IMR-90 (cell line): Measurements from ENCODE around the gene DUSP9. TPM values are rescaled to one million over a fixed set of nuclear protein-coding genes. Genes with fewer than 3 reads are reported as not detected.

Experiments
- ATAC-seq: fragments of 200-7000 bp; cut with Tn5 transposase; 2 replicates; pipeline ENCODE4 v1.9.1; 2020; ENCODE audit warnings: low read depth, mild to moderate bottlenecking, moderate library complexity
- BruUV-seq: library from RNA; stranded (reverse); fragments of 400-500 nt; replicated peaks from 2 replicates; lab custom pipeline; 2021; lab: Mats Ljungman, UMichigan
- CTCF ChIA-PET: fragments of 300-600 bp; formaldehyde crosslinking; extraction: SDS; loops from one replicate; lab custom pipeline; 2021; ENCODE audit warnings: antibody characterized with exemption; lab: Yijun Ruan, JAX
- POLR2A ChIA-PET: fragments of 300-600 bp; sonication (Branson Sonifier 250); formaldehyde crosslinking; loops from one replicate; lab custom pipeline; 2022; ENCODE audit warnings: antibody characterized with exemption; ENCODE audit not compliant: unreplicated experiment; lab: Charles Lee
- DNase-seq: peaks from one replicate; pipeline ENCODE4 v3.0.0; 2013
- H2AFZ ChIP-seq: replicated peaks from 2 replicates; pipeline ENCODE3; 2013; ENCODE audit warnings: low read length, mild to moderate bottlenecking; ENCODE audit not compliant: poor library complexity
- H2AK5ac ChIP-seq: 2 replicates; pipeline ENCODE4 v1.6.1; 2013; ENCODE audit warnings: low read depth, low read length, inconsistent platforms
- H2AK9ac ChIP-seq: replicated peaks from 2 replicates; pipeline ENCODE3; 2013; ENCODE audit warnings: mild to moderate bottlenecking, low read depth, low read length, moderate library complexity; ENCODE audit not compliant: poor library complexity
- H2BK120ac ChIP-seq: 2 replicates; pipeline ENCODE4 v1.6.1; 2013; ENCODE audit warnings: low read depth, low read length, inconsistent platforms
- H2BK15ac ChIP-seq: 3 replicates; pipeline ENCODE4 v1.6.1; 2013; ENCODE audit warnings: low read depth, low read length, inconsistent platforms
- H2BK20ac ChIP-seq: 2 replicates; pipeline ENCODE4 v1.6.1; 2013; ENCODE audit warnings: low read depth, mild to moderate bottlenecking, inconsistent platforms, low read length, moderate library complexity
- H2BK5ac ChIP-seq: 2 replicates; pipeline ENCODE4 v1.6.1; 2013; ENCODE audit warnings: mild to moderate bottlenecking, low read depth, low read length, inconsistent platforms; ENCODE audit not compliant: poor library complexity, severe bottlenecking
- H3K14ac ChIP-seq: replicated peaks from 2 replicates; pipeline ENCODE4 v1.6.1; 2013; ENCODE audit warnings: low read depth, low read length, inconsistent platforms
- H3K18ac ChIP-seq: 2 replicates; pipeline ENCODE4 v1.6.1; 2013; ENCODE audit warnings: low read depth, low read length, control low read depth
- H3K23ac ChIP-seq: 2 replicates; pipeline ENCODE4 v1.6.1; 2013; ENCODE audit warnings: low read depth, low read length, inconsistent platforms
- H3K27ac ChIP-seq: 2 replicates; pipeline ENCODE4 v1.5.1; 2013; ENCODE audit warnings: mild to moderate bottlenecking, control low read depth, low read length; ENCODE audit not compliant: insufficient read depth
- H3K27me3 ChIP-seq: 2 replicates; pipeline ENCODE4 v1.6.1; 2013; ENCODE audit warnings: low read length; ENCODE audit not compliant: control insufficient read depth, insufficient read depth
- H3K36me3 ChIP-seq: 2 replicates; pipeline ENCODE4 v1.6.1; 2013; ENCODE audit warnings: low read length, mixed read lengths; ENCODE audit not compliant: control insufficient read depth, insufficient read depth
- H3K4ac ChIP-seq: 2 replicates; pipeline ENCODE4 v1.6.1; 2013; ENCODE audit warnings: low read depth, low read length, inconsistent platforms
- H3K4me1 ChIP-seq: 2 replicates; pipeline ENCODE4 v1.6.1; 2013; ENCODE audit warnings: low read length, mixed read lengths; ENCODE audit not compliant: control insufficient read depth, insufficient read depth
- H3K4me2 ChIP-seq: 2 replicates; pipeline ENCODE4 v1.6.1; 2013; ENCODE audit warnings: low read depth, mild to moderate bottlenecking, control low read depth, low read length, moderate library complexity
- H3K4me3 ChIP-seq: 2 replicates; pipeline ENCODE4 v1.5.1; 2013; ENCODE audit warnings: low read depth, mild to moderate bottlenecking, control low read depth, low read length, moderate library complexity; ENCODE audit not compliant: insufficient read depth
- H3K56ac ChIP-seq: 2 replicates; pipeline ENCODE4 v1.6.1; 2013; ENCODE audit warnings: low read length, inconsistent platforms; ENCODE audit not compliant: insufficient read depth; ENCODE audit errors: extremely low read depth
- H3K79me1 ChIP-seq, 2 experiments: 2 replicates each; pipeline ENCODE4 v1.6.1; 2013; ENCODE audit warnings: low read length in 2 of 2, inconsistent platforms in 1 of 2, low read depth in 1 of 2
- H3K9ac ChIP-seq: 2 replicates; pipeline ENCODE4 v1.6.1; 2013; ENCODE audit warnings: low read depth, low read length, control low read depth
- H3K9me1 ChIP-seq: 2 replicates; pipeline ENCODE4 v1.6.1; 2013; ENCODE audit warnings: low read length, inconsistent platforms; ENCODE audit not compliant: insufficient read depth
- H3K9me3 ChIP-seq: 2 replicates; pipeline ENCODE4 v1.6.1; 2013; ENCODE audit warnings: low read length; ENCODE audit not compliant: control insufficient read depth, insufficient read depth
- H4K20me1 ChIP-seq: 2 replicates; pipeline ENCODE4 v1.6.1; 2013; ENCODE audit warnings: low read length, inconsistent platforms; ENCODE audit not compliant: insufficient read depth
- H4K5ac ChIP-seq: 2 replicates; pipeline ENCODE4 v1.6.1; 2013; ENCODE audit warnings: mild to moderate bottlenecking, low read depth, low read length, control low read depth
- H4K8ac ChIP-seq, 2 experiments: 2 replicates each; pipeline ENCODE4 v1.6.1; 2013; ENCODE audit warnings: low read depth in 2 of 2, low read length in 2 of 2, control low read depth in 1 of 2, inconsistent platforms in 1 of 2
- H4K91ac ChIP-seq: 2 replicates; pipeline ENCODE4 v1.6.1; 2013; ENCODE audit warnings: low read depth, low read length, inconsistent platforms; ENCODE audit not compliant: insufficient read depth
- CTCF ChIP-seq: conservative IDR thresholded peaks from 2 replicates; pipeline ENCODE4 v1.5.1; 2012; ENCODE audit warnings: mild to moderate bottlenecking, low read depth, low read length, improper control_type of control experiment
- ELK1 ChIP-seq: fragments of 150-350 bp; IDR thresholded peaks from 2 replicates; pipeline ENCODE4 v1.6.1; 2016; ENCODE audit warnings: low read depth, mild to moderate bottlenecking, low read length, moderate library complexity, borderline replicate concordance
- NFE2L2 ChIP-seq: fragments of 150-350 bp; IDR thresholded peaks from 2 replicates; pipeline ENCODE4 v1.6.1; 2016; ENCODE audit warnings: low read depth, mild to moderate bottlenecking, low read length
- RFX5 ChIP-seq: IDR thresholded peaks from 2 replicates; pipeline ENCODE4 v1.8.0; 2012; ENCODE audit warnings: low read depth, mild to moderate bottlenecking, low read length, moderate library complexity
- WGBS, 2 experiments: methylation state at CpG; one replicate each; pipeline versions ENCODE4 v1.1.5 to v1.1.7; 2013; ENCODE audit warnings: missing lambda C conversion rate in 2 of 2; ENCODE audit not compliant: insufficient read length in 1 of 2; ENCODE audit errors: extremely low coverage in 2 of 2; 5-methylcytosine and 5-hydroxymethylcytosine counted together
- dilution Hi-C: fragments of 300-500 bp; cut with HindIII; formaldehyde crosslinking; loops from one replicate; pipeline ENCODE4 v1.14.3; 2018; ENCODE audit warnings: low sequenced_read_pairs; ENCODE audit not compliant: unreplicated experiment
- in situ Hi-C: fragments of 300-500 bp; cut with MboI; formaldehyde crosslinking; loops from 3 replicates; pipeline ENCODE4 v1.14.3; 2019; ENCODE audit warnings: low sequenced_read_pairs, inconsistent platforms, mixed read lengths
- intact Hi-C: fragments of 100-400 bp; cut with micrococcal nuclease; formaldehyde crosslinking; loops from 2 replicates; pipeline ENCODE4 v1.10.0; 2022
- polyA plus RNA-seq, 3 experiments: library from polyadenylated mRNA; depleted of rRNA; stranded (reverse); fragments of >200 nt; gene quantifications; 2 replicates each; pipeline ENCODE4 v1.2.3, GENCODE V29; 2012; ENCODE audit warnings: low replicate concordance in 1 of 3
- total RNA-seq: library from RNA; depleted of rRNA; stranded (reverse); fragments of >200 nt; gene quantifications from 2 replicates; pipeline ENCODE4 v1.2.3, GENCODE V29; 2012

The DUSP9 gene
- total and polyA plus RNA-seq, 2 of the 4 experiments (the other 2 are of a cell fraction), result under 0.01 to 0.09 TPM

DNA sequence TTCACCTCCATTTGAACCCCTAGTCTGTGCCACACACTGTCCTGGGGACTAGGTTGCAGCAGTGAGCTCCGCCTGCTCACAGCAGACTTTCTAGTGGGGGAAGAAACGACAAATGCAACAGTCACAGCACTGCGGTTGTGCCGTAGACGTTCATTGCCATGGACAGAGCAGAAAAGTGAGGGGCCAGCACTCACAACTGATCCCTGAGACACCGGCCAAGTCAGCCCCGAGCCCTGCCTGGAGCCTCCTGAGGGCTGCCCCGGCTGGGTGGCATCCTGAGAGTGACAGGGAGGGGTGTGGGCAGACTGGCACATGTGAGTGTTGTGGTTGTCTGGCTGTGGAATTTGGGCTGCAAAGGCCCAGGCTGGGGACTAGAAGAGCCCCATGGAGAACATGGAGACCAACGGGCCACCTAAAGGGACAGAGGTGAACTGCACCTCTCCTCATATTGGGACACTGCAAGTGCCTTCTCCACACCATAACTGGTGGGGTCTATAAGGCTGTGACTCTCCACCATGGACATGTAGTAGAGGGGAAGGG is 4.6 kb downstream of the DUSP9 start:
- no peak overlapping the region for H4K91ac ChIP-seq
- H3K4me1 ChIP-seq, result no peaks in the 10 kb centered on the region
- H2BK120ac ChIP-seq, result no peak overlapping the region
- H3K9me3 ChIP-seq, result peaks cover 3% of the 10 kb centered on the region; the same call in 1 of the 2 replicates
- ChIA-PET CTCF (interaction anchor here (0.9 kb wide), 1 partner anchor 102 kb away, joined by 5 read pairs; no protein-coding TSS in a partner anchor), POLR2A (no interaction called here)
- no peak overlapping the region for H3K9ac ChIP-seq
- peak; percentile 21; the same call in 1 of the 2 replicates for ATAC-seq
- H2BK20ac ChIP-seq, result no peak overlapping the region
- H3K27ac ChIP-seq, result no peak overlapping the region
- H3K18ac ChIP-seq, result no peak overlapping the region
- H4K8ac ChIP-seq, result no peak overlapping the region
- TF ChIP-seq ELK1, result no peak
- no peak for TF ChIP-seq NFE2L2
- no peak for TF ChIP-seq RFX5
- 0 out of 2 replicates have a peak, but pooled peaks have one; percentile 14 for TF ChIP-seq CTCF
- H4K20me1 ChIP-seq, result no peaks in the 10 kb centered on the region
- H3K14ac ChIP-seq, result no peak overlapping the region
- no peak overlapping the region for H2BK5ac ChIP-seq
- no peaks in the 10 kb centered on the region for H3K9me1 ChIP-seq
- in situ Hi-C loops (loop anchor here (25.0 kb wide), 1 partner anchor 689 kb away; no protein-coding TSS in a partner anchor), dilution Hi-C loops (no loop called here), intact Hi-C loops (no loop called here)
- BruUV-seq, result no TSS peak
- no peak overlapping the region for H3K4me3 ChIP-seq
- H3K36me3 ChIP-seq, result no peaks in the 10 kb centered on the region
- H3K56ac ChIP-seq, result no peak overlapping the region
- no peak overlapping the region for H3K4ac ChIP-seq
- no peak for DNase-seq
- no peak overlapping the region for H3K23ac ChIP-seq
- no peak overlapping the region for H2AK9ac ChIP-seq
- H3K27me3 ChIP-seq, result peaks cover 20% of the 10 kb centered on the region; the same call in 1 of the 2 replicates
- no peak overlapping the region for H4K5ac ChIP-seq
- no peaks in the 10 kb centered on the region for H3K79me1 ChIP-seq
- 64% methylated on average over 3 of the region's 9 CpGs; no CpG with 5 or more reads in 1 of the 2 experiments for WGBS, 2 experiments
- H3K4me2 ChIP-seq, result no peak overlapping the region
- H2AK5ac ChIP-seq, result no peak overlapping the region
- no peak overlapping the region for H2AFZ ChIP-seq
- no peak overlapping the region for H2BK15ac ChIP-seq
